Measurements from ENCODE around the gene PDYN.

The PDYN gene

GRCh38 chr20:1934721-1935573 is 58.9 kb downstream of the PDYN start:
- DNase-seq (ENCODE audit: low spot score), result no peak

GRCh38 chr20:1934156-1934555 is 59.7 kb downstream of the PDYN start:
- no peak for DNase-seq (ENCODE audit: low spot score)

DNA sequence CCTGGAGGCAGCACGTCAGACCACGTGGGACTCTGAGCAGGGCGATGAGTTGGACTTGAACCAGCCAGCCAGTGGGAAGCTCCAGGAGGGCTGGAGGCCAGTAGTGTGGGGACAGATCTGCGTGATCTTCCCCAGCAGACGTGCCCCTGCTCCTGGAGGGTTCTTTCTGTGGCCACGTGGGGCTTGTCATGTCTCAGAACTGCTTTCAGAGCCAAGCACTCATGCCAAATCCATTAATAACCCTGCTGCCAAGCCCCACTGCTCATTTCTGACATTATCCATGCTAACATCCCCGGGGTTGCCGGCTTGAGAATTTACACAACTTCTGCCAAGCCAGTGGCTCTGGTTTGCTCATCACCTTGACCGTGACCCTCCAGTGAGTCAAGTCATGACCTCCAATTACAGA is 60.4 kb downstream of the PDYN start:
- DNase-seq (ENCODE audit: low spot score), result no peak

DNA sequence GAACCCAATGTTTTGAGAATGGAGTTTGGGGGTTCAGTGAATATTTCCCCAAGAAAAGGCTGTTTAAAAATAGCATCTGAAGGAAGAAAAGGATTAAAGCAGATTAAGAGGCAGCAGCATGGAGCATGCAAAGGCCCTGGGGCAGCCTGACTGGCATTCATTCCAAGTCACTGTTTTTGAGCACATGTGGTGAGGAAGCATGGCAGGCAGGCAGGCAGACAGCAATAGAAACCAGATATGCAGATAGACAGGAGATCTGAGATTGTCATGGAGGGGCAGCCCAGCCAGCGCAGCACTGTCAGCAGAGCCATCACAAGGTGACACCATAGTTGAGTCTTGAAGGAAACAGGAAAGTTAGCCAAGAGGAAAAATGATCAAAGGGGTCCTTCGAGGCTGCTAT is 60.9 kb downstream of the PDYN start:
- DNase-seq (ENCODE audit: low spot score), result no peak

GRCh38 chr20:1931830-1932229 is 62.0 kb downstream of the PDYN start:
- DNase-seq (ENCODE audit: low spot score), result no peak

- no peak for DNase-seq (ENCODE audit: low spot score)
Observed at GRCh38 chr20:1930165-1930564, 63.7 kb downstream of the PDYN start.

DNA sequence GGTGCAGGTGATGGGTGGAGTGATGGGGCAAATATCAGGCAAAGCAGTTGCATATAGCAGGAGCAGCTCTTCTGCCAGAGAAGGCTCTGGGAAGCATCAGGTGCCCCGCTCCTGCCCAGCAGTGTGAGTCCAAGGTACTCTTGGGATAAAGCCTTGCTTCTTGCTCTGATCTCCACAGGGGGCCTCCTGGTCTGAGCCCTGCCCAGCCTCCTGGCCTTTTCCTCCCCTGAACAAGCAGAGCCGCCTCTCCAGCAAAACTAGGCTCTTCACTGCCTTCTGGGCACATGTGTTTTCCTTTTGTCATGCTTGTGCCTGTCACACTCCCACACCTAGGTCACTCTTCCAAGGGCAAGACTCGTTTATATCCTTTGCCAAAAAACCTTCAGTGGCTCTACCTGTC is 64.4 kb downstream of the PDYN start:
- DNase-seq (ENCODE audit: low spot score), result no peak

- DNase-seq (ENCODE audit: low spot score), result no peak
Observed at GRCh38 chr20:1928782-1929181, 65.1 kb downstream of the PDYN start.

Measured in germinal center (tissue), 1 donor.